Stimulated activated CD8-positive, alpha-beta memory T cell treated with anti-CD3 and anti-CD28 coated beads, Interleukin-12 subunit alpha, Interleukin-12 subunit beta, amount 100 ng/mL, for 4 hours (primary cell): Measurements from ENCODE around the gene ECEL1.

Experiments
- DNase-seq: peaks from one replicate; pipeline ENCODE4 v3.0.0-alpha.2; 2020; ENCODE audit warnings: low read depth

ECEL1 gene

DNA sequence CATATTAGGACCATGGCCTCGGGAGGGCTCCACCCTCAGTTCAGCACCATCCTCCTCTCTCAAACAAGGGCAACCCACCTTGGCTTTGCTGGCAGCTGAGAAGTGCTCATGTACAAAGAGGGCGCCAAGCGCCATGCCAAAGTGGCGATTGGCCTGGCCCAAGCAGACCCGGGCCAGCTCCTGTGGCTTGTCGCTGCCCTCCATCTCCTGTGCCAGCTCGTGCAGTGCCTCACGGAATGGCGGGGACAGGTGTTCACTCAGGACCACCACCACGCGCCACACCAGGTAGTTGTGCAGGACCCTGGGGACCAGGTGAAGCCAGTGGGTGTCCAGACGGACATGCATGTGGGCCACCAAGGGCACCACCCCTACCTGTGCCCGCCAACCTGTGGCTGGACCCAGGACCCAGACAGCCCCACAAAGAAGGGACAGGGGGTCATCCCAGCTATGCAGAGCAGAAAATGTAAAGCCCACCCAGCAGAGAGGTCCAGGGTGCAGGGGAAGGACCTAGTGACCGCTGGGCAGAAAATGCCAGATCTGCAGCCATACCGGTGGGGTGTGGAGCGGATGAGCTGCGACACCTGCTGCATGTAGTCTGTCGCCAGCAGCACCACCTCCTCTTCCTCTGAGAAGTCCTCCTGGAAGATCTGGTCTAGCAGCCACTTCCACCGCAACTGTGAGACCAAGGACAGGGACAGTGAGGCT, 3.6 kb downstream of the ECEL1 start:
- no peak for DNase-seq

DNA sequence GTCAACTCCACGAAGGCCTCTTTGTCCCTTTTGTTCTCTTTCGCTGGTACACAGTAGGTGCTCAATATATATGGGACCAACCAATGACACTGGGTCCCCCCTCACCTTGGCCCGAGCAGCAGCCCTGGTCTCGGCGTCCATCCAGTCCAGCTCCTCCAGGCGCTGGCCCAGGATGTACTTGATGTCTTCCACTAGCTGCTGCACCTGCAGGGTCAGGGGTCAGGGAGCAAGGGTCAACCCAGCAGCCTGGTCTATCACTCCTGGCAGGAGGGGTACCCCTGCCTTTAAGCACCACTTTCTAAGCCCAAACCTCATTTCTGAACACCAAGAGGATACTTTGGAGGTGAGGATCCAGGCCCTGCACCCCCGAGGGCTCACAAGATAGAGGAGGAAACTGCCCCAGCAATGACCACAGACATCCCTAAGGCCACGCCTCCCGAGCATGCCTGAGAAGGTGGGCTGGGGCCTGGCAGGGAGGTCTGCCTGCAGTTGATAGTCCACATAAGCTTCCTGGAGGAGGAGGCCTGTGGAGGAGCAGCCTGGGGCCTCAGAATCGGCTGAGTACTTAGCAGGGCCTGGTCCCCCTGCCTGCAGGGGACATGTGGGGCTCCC, 4.2 kb downstream of the ECEL1 start:
- no peak for DNase-seq

DNA sequence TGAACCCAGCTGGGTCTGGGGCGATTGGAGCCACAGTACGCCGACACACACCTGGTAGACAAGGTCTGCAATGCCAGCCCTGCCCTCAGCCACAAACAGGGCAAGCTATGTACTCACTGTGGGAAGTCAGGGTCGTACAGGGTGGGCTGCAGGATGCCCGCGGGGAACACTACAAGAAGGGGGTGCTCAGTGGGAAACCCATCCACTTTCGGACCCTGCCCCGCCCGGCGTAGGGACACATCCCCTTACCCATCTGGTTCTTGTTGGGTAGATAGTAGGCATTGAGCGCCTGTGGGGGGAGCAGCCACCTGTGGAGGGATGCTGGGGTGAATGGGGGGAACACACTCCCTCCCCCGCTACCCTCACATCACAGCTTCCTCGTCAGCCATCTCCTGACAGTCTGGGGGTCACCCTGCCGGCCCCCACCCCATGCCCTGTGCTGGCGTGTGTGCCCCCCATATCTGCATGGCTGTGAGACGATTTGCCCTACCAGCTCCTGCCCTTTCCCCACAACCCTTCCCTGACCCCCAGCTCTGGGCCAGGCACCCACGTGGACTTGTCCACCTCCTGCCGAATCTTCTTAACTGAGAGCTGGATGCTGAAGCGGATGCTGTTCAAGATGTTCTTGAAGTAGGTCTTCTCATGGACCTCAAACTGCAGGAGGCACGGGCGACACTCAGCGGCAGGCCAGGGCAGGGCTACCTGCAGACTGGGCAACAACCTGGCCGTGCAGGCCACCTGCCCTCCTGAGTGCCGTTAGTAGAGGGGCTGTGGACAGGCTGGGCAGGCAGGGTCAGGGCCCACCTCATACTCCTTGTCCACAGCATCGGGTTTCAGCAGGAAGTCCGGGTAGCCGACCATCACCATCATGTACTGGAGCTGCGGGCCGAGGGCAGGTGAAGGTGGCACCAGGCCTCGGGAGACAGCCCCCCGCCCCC, 5.1 kb downstream of the ECEL1 start:
- no peak for DNase-seq

DNA sequence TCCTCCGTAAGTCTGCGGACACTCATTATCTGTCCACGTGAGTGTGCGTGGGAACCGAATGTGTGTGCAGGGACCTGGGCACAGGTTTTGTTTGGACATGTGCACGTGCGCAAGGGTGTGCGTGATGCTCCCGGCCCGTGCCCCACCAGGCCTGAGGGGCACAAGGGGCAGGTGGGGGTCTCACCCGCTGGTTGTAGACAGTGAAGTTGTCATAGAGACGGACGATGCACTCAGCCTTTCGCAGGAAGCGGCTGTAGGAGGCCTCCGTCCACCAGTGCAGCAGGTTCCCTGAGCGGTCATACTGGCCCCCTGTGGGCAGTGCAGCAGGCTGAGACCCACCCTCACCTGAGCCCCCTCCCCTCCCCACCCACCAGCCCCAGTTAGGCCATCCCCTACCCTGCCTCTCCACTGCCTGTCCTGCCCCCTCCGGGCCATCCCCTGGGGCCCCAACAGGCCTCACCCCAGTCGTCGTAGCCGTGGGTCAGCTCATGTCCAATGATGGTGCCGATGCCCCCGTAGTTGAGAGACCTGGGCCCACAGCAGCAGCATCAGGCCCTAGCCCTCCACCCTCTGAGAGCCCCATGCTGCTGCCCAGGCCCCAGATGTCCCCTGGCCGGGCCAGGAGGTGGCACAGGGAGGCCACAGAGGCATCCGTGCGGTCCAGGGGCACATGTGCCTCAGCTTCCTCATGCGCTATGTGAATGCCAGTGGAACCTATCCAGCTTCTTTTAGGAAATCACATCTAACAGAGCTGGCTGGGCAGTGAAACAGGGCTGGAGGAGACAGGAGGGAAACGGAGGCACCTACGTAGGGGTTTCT, 6.1 kb downstream of the ECEL1 start:
- no peak for DNase-seq

DNA sequence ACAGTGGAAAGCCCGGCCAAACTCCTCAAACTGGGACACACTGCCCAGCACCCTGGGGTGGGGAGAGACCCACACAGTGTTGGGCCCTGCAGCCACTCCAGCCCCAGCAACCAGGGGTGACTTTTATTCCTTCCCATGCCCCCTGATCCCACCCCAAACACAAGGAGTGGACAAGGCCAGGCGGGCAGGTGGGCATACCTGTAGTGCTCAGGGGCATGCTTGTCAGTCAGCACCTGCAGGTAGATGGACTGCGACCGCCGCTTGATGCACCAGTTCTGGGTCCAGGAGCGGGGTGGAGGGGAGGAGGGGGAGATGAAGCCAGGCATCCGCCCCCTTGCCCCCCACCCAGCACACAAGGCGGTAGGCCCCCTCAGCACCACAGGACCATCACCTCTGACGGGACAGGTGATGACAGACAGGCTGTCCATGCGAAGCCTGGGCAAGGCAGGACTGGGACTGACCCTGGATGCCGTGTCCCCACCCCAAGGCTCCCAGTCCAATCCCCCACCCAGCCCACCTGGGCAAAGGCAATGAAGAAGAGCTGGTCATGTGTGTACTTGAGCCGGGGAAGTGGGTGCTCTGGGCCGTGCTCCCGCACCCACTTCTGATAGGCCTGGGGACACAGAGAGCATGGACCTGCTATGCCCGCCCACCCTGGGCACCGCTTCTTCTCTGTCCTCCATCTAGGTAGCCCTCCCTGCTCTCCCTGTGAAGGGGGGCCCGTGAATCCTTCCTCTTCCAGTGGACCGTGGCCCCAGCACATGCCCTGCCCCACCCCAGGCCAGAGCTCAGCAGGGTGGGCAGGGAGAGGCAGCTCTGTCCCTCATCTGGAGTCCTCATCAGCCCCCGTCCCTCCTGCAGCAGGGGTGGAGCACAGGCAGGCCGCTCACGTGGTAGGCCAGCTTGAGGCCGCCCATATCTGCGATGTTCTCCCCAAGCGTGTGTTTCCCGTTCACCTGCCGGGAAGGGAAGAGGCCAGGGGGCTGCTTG, 7.1 kb downstream of the ECEL1 start:
- no peak for DNase-seq

- no peak for DNase-seq
Measured at GRCh38 chr2:232479341-232480200, 8.1 kb downstream of the ECEL1 start.

DNA sequence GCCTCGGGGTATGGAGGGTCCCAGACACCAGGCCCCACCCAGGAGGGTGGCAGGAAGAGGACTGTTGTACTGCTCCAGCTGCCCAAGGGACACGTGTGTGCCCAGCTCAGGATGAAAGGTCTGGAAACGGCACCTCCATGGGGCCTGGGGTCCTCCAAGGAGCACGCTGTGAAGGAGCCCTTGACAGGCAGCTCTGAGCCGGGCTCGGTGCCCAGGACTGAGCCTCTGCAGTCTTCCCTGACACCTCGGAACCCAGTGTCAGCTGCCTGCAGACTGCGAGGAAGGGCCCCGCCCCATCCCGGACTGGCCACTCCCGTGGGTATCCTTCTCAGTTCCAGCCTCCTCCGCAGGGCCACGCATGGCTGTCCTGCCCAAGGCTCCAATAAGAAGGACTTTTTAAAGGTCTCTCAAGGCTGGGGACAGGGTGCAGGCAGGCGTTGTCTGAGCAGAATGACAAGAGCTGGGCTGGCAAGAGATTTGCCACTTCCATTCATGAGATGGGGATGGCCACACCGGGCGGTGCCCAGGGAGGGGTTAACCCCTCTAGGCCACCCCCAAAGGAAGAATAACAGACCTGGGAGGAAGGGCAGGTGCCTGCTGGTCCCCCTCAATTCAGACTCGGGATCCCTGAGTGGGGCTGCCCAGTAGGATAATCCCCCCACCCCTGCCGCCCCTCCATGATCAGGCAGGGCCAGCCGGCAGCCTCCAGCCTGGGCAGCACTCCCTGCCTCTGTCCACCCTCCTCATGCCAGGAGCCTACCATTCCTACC, 8.9 kb downstream of the ECEL1 start:
- no peak for DNase-seq

DNA sequence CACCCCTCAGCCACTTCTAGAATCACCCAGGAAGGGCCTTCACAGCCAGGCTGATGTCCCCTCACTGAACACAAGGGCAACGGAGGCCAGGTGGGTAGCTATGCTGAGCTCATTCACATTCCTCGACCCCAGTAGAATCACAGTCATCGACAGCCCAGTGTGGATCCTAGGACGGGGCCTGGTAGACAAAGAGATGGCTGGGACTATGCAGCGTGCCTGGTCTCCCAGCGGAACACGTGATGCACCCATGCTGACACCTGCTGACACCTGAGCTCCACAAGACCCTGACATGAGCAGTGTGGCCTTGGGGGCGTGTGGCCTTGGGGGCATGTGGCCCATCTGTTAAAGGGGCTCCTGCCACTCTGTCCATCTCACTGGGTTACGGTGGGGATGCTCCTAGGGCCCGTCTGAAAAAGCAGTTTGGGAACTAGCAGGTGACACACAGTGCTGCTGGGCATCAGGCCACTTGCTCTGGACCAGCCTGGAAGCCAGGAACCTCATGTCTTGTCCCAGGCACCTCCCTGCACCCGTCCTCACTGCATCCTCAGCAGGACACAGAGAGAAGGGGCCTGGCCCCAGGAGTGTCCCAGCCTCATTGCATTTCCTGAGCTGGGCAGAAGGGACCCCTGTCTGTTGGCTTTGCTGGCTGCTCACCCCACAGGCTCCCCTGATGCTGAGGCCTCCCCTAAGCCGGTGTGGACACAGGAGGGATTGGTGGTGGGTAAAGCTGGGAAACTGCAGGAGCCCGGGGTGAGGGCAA, 9.7 kb downstream of the ECEL1 start:
- no peak for DNase-seq

- DNase-seq: no peak
Measured at GRCh38 chr2:232476791-232477190, 10.8 kb downstream of the ECEL1 start.

GRCh38 chr2:232476045-232476444, 11.6 kb downstream of the ECEL1 start:
- DNase-seq: no peak

GRCh38 chr2:232473467-232473890, 14.2 kb downstream of the ECEL1 start:
- no peak for DNase-seq

- no peak for DNase-seq
Measured at GRCh38 chr2:232466221-232466620, 21.4 kb downstream of the ECEL1 start.

GRCh38 chr2:232465061-232465460, 22.6 kb downstream of the ECEL1 start:
- no peak for DNase-seq

- DNase-seq: no peak
Measured at GRCh38 chr2:232464544-232464885, 23.1 kb downstream of the ECEL1 start.

GRCh38 chr2:232463701-232464543, 23.7 kb downstream of the ECEL1 start:
- no peak for DNase-seq

- DNase-seq: no peak
Measured at GRCh38 chr2:232460171-232460570, 27.5 kb downstream of the ECEL1 start.

DNA sequence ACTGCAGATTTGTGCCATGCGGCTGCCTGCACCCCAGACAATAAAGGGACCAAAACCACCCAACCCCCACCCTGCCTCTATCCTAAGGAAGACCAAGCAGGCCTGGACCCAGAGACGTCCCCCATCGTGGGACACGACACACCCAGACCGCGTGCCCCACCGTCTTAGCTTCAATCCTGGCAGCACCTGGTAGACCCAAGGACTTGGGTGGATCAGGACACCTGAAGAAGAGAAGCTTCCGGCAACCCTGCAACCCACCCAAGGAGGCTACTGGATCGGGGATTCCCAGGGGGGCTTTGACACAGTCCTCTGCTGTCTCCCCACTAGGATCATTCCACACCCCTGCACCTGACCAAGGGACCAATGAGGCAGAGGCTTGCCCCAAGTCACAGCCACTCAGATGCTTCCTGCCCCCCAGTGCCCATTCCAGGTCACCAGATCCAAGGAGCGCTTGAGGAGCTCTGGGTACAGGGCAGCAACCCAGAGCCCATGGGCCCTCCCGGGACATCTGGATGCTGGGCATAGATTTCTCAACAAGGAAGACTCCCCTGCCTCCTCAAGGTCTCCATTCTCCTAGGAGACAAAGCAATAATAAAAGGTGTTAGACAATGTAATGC, 28.1 kb downstream of the ECEL1 start:
- no peak for DNase-seq
